Liver (tissue), 3 donors: ENCODE measurements around the gene LRRC47.

Source experiments
- EGR1 ChIP-seq, 2 donors: IDR thresholded peaks; 2 replicates each; pipeline ENCODE4 v1.6.1; 2016 to 2018; ENCODE audit warnings: antibody characterized with exemption in 2 of 2, low read depth in 2 of 2
- JUND ChIP-seq, 2 donors: IDR thresholded peaks; 2 replicates each; pipeline ENCODE4 v1.6.1; 2016; ENCODE audit warnings: antibody characterized with exemption in 2 of 2
- TAF1 ChIP-seq: conservative IDR thresholded peaks from 2 replicates; pipeline ENCODE4 v1.6.1; 2016; ENCODE audit warnings: antibody characterized with exemption, mild to moderate bottlenecking
- TF ChIP-seq, protein P1 (sequence below): IDR thresholded peaks from 2 replicates; pipeline ENCODE4 v1.6.1; 2016; ENCODE audit warnings: antibody characterized with exemption, mild to moderate bottlenecking
- TF ChIP-seq, protein P2 (sequence below): IDR thresholded peaks from 2 replicates; pipeline ENCODE4 v1.6.1; 2016; ENCODE audit warnings: antibody characterized with exemption
- TF ChIP-seq, protein P3 (sequence below): fragments of 150-350 bp; IDR thresholded peaks from 2 replicates; pipeline ENCODE4 v1.5.1; 2017; ENCODE audit warnings: improper control_type of control experiment, low read depth, low read length; ENCODE audit not compliant: missing input control
- donor health status: healthy.
- donor health status: healthy.

DNA sequence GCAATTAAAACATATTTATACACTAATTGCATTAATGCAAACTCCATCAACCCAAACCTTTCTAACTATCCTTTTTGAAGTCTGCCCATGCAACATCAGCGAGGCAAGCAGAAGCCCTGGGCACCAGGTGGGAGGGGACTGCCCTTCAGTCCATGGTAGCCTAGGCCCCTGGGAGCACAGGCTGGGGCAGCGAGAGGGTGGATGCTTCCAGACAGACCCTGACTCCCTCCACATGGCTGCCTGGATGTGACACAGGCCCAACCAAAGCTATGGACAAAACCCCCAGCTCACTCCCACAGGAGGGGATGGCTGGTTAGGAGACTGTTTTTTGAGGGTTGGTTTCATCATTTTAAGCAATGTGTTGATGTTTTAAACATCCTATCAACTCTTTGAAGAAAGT lies 17.8 kb upstream of the LRRC47 start:
- TF ChIP-seq, protein P1, sequence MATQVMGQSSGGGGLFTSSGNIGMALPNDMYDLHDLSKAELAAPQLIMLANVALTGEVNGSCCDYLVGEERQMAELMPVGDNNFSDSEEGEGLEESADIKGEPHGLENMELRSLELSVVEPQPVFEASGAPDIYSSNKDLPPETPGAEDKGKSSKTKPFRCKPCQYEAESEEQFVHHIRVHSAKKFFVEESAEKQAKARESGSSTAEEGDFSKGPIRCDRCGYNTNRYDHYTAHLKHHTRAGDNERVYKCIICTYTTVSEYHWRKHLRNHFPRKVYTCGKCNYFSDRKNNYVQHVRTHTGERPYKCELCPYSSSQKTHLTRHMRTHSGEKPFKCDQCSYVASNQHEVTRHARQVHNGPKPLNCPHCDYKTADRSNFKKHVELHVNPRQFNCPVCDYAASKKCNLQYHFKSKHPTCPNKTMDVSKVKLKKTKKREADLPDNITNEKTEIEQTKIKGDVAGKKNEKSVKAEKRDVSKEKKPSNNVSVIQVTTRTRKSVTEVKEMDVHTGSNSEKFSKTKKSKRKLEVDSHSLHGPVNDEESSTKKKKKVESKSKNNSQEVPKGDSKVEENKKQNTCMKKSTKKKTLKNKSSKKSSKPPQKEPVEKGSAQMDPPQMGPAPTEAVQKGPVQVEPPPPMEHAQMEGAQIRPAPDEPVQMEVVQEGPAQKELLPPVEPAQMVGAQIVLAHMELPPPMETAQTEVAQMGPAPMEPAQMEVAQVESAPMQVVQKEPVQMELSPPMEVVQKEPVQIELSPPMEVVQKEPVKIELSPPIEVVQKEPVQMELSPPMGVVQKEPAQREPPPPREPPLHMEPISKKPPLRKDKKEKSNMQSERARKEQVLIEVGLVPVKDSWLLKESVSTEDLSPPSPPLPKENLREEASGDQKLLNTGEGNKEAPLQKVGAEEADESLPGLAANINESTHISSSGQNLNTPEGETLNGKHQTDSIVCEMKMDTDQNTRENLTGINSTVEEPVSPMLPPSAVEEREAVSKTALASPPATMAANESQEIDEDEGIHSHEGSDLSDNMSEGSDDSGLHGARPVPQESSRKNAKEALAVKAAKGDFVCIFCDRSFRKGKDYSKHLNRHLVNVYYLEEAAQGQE, result no peak
- TF ChIP-seq, protein P2, sequence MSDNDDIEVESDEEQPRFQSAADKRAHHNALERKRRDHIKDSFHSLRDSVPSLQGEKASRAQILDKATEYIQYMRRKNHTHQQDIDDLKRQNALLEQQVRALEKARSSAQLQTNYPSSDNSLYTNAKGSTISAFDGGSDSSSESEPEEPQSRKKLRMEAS, result no peak
- TF ChIP-seq, protein P3, sequence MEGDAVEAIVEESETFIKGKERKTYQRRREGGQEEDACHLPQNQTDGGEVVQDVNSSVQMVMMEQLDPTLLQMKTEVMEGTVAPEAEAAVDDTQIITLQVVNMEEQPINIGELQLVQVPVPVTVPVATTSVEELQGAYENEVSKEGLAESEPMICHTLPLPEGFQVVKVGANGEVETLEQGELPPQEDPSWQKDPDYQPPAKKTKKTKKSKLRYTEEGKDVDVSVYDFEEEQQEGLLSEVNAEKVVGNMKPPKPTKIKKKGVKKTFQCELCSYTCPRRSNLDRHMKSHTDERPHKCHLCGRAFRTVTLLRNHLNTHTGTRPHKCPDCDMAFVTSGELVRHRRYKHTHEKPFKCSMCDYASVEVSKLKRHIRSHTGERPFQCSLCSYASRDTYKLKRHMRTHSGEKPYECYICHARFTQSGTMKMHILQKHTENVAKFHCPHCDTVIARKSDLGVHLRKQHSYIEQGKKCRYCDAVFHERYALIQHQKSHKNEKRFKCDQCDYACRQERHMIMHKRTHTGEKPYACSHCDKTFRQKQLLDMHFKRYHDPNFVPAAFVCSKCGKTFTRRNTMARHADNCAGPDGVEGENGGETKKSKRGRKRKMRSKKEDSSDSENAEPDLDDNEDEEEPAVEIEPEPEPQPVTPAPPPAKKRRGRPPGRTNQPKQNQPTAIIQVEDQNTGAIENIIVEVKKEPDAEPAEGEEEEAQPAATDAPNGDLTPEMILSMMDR, result no peak
- TF ChIP-seq TAF1, result no peak
- no peak for TF ChIP-seq EGR1 (IDR thresholded peaks at IDR 0.05; ENCODE audit: low read depth in 2 of 2)
- no peak for TF ChIP-seq JUND (IDR thresholded peaks at IDR 0.05)
